Embryonic facial prominence (tissue), 1 donor: Measurements from ENCODE around the gene MS4A6E.

Experiments used
- DNase-seq: peaks from one replicate; pipeline ENCODE4 v3.0.0-alpha.2; 2016; ENCODE audit errors: extremely low spot score

The MS4A6E gene

DNA sequence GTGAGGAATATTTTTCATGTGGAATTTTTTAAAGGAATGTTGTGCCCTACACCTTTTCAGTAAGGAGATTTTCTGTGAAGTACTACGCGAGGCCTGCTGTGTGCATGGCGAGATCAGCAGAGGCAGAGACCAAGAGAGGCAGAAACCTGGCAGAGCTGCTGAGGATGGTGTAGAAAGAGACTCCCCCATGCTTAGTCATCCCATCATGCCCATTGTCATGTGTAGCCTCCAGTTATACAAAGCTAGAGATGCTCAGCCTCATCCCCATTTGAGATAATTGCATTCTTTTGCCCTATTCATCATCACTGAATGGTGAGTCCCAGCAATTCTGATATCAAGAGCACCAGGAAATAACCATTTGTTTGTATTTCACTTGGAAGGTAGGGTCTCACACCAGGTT lies 48.3 kb downstream of the MS4A6E start:
- no peak for DNase-seq

DNA sequence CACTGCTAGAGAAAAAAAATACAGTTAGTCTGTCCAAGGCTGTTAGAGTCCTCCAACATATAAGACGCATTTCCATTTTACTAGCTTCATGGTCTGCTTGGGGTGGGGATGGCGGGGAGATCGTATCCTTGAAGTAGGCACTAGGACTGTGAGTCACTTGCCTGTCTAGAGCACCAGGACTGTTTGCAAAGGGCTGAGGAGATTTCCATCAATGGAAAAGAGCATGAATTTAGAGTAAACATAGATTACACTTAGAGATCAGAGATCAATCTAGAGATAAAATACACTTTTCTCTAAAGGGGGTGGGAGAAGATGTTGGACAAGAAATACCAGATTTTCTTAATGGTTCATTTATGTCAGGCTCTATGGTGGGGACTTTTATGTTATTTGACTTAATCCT lies 49.5 kb downstream of the MS4A6E start:
- DNase-seq = no peak

DNA sequence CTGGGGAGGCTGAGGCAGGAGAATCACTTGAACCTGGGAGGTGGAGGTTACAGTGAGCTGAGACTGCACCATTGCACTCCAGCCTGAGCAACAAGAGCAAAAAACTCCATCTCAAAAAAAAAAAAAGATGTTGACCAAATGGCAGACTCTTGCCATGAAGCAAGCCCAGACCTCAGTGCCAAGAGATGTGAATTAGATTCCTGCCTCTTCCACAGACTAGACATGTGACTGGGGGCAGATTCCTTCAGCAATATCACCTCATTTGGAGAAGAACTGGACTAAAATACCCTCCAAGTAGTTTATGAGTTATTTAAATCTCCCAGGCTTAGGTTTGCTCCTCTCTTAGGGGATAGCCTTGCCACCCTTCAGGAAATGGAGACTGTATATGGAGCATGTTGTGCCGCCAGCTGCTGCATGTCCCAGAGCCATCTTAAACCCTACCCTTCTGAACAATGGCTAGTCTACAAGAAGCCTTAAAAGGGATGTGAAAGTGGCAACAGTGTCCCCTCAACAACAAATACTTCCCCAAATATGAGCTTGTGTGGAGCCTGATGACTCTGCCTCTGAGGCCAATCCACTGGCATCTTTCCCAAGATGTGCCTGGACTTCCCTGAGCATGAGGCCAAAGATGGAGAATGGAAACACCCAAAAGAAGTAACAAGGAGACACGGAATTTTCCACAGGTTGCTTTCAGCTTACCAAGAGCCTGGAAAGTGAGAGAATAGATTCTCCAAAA lies 50.5 kb downstream of the MS4A6E start:
- DNase-seq = no peak

DNA sequence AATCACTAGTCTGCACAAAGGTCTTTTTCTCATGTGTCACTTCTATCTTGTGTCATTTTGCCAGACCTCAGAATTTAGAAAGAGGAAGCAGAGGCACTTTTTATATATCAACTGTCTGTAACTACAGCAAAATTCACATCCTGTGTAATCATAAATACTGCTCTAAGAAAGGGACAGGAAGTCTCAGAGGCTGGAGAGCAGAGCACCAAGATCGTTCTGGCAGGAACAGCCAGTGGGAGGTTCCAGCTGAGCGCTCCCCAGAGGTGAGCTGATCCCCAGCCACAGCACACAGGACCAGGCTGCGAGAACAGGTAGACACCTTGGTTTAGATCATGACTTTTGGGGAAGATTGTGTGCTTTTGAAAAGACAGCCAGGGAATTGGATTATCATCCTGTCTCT lies 51.3 kb downstream of the MS4A6E start, which contains the start of gene MS4A7:
MS4A7 (plus strand) TSS at position 179 of the 400 bp plus-strand sequence. CDS start 4,610 bp downstream, outside the sequence.
- no peak for DNase-seq

DNA sequence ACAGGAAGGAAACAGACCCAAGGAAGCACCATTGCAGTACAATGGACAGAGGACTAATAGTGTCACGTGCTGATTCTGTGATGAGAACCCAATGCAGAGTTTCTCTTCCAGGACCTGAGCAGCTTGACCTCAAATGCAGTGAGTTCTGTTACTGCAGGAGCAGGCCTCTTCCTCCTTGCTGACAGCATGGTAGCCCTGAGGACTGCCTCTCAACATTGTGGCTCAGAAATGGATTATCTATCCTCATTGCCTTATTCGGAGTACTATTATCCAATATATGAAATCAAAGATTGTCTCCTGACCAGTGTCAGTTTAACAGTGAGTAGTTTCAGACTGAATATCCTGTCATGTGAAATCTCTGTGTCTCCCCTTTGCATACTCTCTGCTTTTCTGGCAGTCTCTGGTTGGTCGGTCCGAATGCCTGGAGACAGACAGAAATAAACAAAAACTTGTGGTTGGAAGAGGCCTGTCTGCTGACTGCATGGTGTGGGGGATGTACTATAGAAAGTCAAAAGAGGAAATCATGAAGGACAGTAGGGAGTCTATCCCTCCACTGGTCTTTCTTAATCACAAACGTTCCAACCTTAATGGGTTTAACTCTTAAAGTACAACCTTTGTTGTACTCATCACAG lies 62.3 kb downstream of the MS4A6E start:
- DNase-seq = no peak

DNA sequence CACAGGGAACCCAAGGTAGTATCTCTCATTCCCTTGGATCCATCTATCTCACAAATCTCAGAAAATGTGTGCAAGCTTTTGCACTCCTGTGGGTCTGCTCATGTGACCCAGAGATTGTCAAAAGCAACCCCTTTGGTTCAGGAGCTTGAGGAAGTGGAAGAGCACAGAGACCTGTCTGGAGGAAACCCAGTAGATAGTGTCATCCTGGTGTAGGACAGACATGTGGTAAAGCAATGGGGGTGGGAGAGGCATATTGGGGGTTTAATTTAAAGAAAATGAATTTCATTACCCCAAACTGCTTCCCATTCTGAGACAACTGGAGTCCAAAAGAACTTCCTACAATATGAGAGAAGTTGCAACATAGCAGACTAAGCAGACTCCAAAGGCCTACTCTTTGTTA lies 63.4 kb downstream of the MS4A6E start:
- DNase-seq = no peak
